Activated CD8-positive, alpha-beta memory T cell treated with anti-CD3 and anti-CD28 coated beads for 24 hours (primary cell): ENCODE results near the gene ZFAND3.

Experiments used
- DNase-seq: peaks from one replicate; pipeline ENCODE4 v3.0.0-alpha.2; 2020

The ZFAND3 gene

GRCh38 chr6:37827603-37828265 lies 8.2 kb downstream of the ZFAND3 start:
- no peak for DNase-seq

GRCh38 chr6:37830225-37830624 lies 10.7 kb downstream of the ZFAND3 start:
- DNase-seq = no peak

- DNase-seq = no peak
Measured at GRCh38 chr6:37831457-37831856, 11.9 kb downstream of the ZFAND3 start.

- no peak for DNase-seq
Measured at GRCh38 chr6:37835923-37836322, 16.4 kb downstream of the ZFAND3 start.

GRCh38 chr6:37838219-37838921 lies 18.8 kb downstream of the ZFAND3 start:
- DNase-seq = no peak

- DNase-seq = no peak
Measured at GRCh38 chr6:37840143-37840939, 20.8 kb downstream of the ZFAND3 start.

GRCh38 chr6:37840940-37841300 lies 21.4 kb downstream of the ZFAND3 start:
- no peak for DNase-seq

GRCh38 chr6:37845026-37845911 lies 25.7 kb downstream of the ZFAND3 start:
- DNase-seq = no peak

- no peak for DNase-seq
Measured at GRCh38 chr6:37845930-37846329, 26.4 kb downstream of the ZFAND3 start.

GRCh38 chr6:37847704-37848103 lies 28.2 kb downstream of the ZFAND3 start:
- no peak for DNase-seq

GRCh38 chr6:37848371-37848770 lies 28.8 kb downstream of the ZFAND3 start:
- DNase-seq = no peak

- DNase-seq = no peak
Measured at GRCh38 chr6:37850260-37850659, 30.7 kb downstream of the ZFAND3 start.

- DNase-seq = no peak
Measured at GRCh38 chr6:37850728-37851285, 31.3 kb downstream of the ZFAND3 start.

GRCh38 chr6:37851997-37852524 lies 32.5 kb downstream of the ZFAND3 start:
- DNase-seq = no peak

- no peak for DNase-seq
Measured at GRCh38 chr6:37856285-37856684, 36.8 kb downstream of the ZFAND3 start.

- no peak for DNase-seq
Measured at GRCh38 chr6:37858363-37858762, 38.8 kb downstream of the ZFAND3 start.

- DNase-seq = no peak
Measured at GRCh38 chr6:37860226-37860839, 40.8 kb downstream of the ZFAND3 start.

GRCh38 chr6:37861452-37861851 lies 41.9 kb downstream of the ZFAND3 start:
- no peak for DNase-seq

- DNase-seq = no peak
Measured at GRCh38 chr6:37862430-37862829, 42.9 kb downstream of the ZFAND3 start.

GRCh38 chr6:37862992-37863391 lies 43.5 kb downstream of the ZFAND3 start:
- no peak for DNase-seq

GRCh38 chr6:37864250-37864649 lies 44.7 kb downstream of the ZFAND3 start:
- DNase-seq = no peak

- no peak for DNase-seq
Measured at GRCh38 chr6:37865504-37865903, 46.0 kb downstream of the ZFAND3 start.
